ENCODE data around the gene TUBGCP3.

DNA sequence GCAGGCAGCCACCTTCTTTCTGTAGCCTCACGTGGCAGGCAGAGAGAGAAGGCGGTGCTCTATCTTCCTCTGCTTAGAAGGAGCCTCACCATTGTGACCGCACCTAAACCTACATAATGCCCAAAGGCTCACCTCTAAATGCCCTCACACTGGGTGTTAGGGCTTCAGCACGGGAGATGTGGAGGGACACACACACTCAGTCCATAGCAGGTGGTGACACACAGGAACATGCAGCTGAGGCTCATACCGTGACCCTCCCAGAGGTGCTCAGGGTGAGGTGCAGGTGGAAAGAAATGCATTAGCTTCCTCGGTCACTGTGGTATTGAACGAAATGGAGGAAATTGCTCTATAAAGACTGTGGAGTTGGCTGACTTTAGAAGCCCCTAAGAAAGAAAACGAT, 37.7 kb upstream of the TUBGCP3 start:
- TF ChIP-seq, protein P1, sequence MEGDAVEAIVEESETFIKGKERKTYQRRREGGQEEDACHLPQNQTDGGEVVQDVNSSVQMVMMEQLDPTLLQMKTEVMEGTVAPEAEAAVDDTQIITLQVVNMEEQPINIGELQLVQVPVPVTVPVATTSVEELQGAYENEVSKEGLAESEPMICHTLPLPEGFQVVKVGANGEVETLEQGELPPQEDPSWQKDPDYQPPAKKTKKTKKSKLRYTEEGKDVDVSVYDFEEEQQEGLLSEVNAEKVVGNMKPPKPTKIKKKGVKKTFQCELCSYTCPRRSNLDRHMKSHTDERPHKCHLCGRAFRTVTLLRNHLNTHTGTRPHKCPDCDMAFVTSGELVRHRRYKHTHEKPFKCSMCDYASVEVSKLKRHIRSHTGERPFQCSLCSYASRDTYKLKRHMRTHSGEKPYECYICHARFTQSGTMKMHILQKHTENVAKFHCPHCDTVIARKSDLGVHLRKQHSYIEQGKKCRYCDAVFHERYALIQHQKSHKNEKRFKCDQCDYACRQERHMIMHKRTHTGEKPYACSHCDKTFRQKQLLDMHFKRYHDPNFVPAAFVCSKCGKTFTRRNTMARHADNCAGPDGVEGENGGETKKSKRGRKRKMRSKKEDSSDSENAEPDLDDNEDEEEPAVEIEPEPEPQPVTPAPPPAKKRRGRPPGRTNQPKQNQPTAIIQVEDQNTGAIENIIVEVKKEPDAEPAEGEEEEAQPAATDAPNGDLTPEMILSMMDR (IDR thresholded peaks at IDR 0.05), result no peak
- TF ChIP-seq POLR2AphosphoS5 (IDR thresholded peaks at IDR 0.05), result no peak
- no peak for TF ChIP-seq POLR2A (IDR thresholded peaks at IDR 0.05)
